HG02623 (cell line): ENCODE measurements around the gene LRRN3.
A peak's percentile ranks its signal among the peaks of the same experiment; 100 is the strongest.

Experiments used
- ATAC-seq: cut with Tn5 transposase; IDR thresholded peaks from one replicate; pipeline ENCODE4 v1.9.1; 2021; ENCODE audit warnings: moderate library complexity; ENCODE audit not compliant: unreplicated experiment

LRRN3 gene

DNA sequence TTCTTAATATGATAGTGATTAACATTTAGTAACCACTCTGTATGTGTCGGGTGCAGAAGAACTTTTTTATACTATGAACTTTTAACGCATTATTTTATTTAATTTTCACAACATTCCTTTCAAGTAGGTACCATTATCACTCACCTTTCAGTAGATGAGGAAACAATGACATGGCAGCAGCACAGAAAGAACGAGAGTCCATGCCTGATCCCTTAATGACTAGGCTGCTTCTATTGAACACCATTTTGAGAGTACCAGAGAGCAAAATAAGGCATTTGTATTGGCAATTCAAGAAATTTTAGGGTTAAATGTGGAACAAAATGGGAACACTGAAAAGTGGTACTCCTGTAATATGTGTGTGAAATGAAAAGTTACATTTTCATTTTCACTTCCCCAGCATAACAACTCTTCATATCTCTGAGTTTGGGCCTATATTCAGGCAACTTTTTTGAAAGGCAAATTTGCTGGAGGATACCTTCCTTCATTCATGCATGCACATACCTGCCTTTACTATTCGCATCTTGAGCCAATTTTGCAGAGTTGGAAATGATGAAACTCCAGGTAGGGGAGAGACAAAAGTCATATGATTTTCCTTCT lies 12.8 kb downstream of the LRRN3 start:
- peak; percentile 78 for ATAC-seq

DNA sequence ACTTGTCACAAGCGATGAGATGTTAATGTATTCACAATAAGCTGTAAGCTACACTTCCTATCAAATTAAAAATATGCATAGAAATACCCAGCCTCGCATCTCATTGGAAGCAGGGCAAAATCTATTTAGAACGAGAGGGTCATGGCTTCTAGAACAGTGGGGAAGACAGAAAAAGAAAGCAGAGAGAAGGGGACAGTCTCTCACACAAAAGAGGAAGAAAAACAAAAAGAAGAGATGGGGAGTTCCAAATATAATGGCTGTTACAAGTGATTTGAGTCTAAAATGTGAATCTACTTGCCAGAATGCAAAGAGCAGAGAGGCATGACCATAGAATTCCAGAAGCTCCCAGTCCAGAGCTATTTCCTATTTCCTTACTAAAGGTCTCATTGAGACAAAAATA lies 13.8 kb downstream of the LRRN3 start:
- ATAC-seq: peak; percentile 50

DNA sequence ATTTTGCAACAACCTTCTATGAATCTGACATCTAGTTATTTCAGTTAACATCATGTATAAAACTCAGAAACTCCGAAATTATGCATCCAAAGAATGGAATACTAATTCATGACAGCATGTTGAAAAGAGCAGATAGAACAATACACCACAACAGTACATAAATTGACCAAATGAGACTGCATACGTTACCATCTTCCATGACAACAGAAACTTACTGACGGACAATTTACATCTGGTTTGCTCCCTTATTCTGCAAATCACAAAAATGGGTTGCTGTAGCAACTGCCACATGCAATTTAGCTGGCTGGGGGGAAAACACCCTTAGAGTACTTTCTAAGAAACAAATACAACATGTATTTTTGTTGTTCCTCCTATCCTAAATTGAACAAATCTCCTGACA lies 14.3 kb downstream of the LRRN3 start:
- no peak for ATAC-seq

DNA sequence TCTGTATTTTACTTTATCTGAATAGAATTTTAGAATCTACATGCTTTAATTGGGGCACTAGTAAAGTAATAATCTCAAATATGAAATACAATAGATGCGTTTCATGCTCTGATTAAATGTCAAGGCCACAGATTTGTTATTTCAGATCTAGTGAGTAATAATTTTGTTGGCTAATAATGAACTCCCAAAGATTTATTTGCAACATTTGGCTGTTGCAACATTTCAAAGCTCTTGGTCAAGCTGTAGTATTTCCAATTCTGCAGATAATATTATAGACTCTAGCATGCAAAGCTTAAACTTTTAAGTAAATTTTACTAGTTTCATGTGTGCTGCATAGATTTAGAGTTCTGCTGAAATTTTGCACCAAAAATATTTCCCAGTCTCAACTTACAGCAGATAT lies 16.7 kb downstream of the LRRN3 start:
- ATAC-seq: no peak

DNA sequence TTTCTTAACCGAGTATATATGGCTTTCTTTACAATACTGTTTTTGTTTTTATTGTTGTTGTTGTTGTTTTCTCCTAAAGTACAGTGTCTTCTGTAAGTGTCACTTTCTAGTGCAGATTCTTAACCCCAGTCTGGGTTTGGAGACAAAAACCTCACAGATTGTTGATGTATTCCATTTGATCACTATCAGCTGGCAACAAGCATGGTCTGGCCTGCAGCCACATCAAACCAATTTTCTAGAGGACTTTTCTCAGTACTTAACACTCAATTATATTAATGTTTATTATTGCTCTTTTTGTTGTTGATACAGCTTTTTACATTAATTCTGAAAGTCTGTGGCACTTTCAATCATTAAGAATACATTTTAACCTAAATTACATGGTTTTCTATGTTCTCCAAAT lies 17.1 kb downstream of the LRRN3 start:
- no peak for ATAC-seq

DNA sequence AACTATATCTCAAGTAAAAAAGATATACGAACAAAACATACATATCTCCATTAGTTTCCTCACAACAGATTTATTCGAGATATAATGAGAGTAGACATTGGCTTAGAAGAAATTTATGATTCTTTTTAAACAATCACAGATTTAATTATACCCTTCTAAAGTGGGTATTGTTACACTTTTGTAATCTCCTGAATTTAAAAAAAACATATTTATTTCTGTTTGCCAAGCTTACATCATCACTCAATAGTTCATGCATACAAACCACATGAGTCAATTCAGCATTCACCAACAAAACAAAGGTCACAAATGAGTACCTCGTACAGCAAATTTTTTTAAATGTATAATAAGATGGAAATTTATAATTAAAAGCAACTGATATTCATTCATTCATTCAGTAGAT lies 17.6 kb downstream of the LRRN3 start:
- no peak for ATAC-seq

DNA sequence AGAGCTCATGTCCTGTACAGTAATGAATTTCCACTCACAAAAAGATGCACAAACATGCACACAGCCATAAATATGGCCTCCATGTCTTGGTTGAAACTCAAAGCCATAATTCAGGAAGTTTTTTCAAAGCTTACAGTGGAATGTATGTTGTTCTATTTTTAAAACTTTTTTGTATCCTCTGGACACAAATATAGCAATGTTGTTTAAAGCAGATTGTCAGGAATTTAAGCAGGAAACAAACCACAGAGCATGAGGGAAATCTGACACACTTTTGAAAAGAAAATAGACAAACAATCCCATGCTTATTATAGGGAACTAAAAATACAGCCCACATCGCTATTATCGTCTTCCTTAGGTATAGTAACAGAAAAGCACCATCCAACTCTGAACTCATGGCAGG lies 21.5 kb downstream of the LRRN3 start:
- ATAC-seq: no peak

DNA sequence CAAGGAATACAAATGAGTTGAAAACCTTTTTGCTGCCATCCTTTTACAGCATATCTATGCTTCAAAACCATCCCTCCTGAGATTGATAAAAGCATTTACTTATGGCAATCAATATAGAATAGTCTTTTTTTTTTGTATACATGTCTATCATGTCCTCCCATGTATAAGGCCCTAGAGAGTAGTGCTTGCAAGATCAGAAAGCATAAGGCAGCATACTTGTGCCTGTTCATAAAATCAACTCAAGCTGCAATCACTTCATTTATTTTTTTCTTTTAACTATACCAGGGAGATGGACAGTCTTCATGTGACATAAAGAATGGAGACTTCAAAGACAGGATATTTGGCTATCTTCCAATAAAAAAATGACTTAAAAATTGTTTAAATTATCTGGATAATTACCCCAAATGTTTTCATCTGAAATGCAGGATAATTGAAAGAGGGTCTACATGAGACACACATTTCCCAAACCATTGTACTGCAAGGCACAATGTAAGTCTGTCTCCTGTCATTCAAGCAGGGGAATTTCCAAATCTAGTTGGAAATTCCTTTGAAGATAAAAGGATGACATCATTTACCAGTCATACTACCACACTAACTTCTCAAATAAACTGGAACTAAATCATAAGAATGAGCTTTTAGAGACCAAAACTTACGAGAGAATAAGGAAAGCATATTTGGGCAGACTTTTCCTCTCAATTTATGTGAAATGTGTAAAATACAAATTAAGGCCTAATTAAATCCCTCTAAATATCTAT lies 22.5 kb downstream of the LRRN3 start:
- ATAC-seq: peak; percentile 70

DNA sequence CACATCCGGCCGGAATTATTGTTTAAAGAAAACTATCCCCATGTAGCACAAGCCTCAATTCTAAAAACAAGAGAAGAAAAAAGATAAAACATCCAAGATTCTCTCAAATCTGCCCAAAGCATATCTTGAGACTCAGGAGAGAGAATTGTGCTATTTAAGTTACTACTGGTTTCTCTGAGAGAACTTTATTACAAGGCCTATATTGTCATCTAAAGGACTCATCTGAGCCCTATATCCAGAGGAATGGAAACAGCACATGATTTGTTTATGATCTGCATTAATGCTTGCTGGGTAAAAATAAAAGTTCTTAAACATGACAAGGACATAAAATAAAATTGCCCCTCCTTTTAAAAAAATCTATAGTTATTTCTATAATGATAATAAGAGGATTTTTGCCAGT lies 25.0 kb downstream of the LRRN3 start:
- ATAC-seq: no peak

DNA sequence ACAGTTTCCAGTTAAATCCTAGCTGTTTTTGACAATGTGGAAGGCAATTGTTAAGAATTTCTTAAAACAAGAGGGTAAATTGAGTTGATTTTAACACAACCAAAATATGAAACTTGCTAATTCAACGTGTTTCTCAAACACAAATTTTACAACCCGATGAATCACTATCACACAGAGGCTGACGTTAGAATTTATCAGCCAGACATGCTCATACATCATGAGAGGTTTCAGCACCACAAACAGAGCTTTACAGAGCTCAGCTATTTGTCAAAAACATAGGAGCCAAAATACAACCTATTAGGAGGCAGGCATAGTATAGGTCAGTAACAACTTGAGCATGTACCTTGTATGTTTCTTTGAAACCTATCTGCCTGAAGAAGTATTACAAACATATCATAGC lies 36.1 kb downstream of the LRRN3 start:
- ATAC-seq: no peak

DNA sequence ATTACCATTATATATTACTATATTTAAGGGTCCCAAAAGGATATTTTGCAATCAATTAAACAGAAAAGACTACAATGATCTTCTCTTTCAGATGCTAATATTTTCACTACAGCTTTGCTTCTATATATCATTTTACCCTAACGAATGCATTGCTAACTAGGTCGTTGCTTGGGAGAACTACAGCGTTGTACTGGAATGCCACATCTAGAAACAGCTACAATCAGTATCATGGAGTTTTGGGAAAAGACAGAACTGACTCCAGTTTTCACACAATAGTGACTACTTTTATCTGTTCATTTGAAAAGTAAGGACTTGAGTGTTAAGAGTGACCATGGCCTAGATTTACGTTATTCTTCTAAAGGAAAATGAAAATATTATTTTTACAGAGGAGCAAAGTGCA lies 38.5 kb downstream of the LRRN3 start:
- no peak for ATAC-seq

DNA sequence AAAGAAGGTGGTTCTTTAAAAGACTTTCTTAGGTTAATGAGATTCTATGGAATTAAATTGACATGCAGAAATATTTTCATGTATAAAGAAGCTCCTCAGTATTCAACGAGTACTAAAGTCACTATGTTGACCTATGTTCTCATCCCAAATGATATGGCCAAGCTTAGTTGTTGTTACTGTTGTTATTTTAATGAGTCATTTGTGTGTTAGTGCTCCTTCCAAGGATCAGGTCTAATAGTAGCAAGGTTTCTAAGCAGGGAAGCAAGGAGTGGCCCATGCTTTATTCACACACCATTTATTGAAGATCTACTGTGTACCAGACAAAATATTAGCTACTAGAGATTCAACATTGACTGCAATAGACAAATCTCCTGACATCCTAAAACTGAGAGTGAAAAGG lies 41.9 kb downstream of the LRRN3 start:
- ATAC-seq: no peak

DNA sequence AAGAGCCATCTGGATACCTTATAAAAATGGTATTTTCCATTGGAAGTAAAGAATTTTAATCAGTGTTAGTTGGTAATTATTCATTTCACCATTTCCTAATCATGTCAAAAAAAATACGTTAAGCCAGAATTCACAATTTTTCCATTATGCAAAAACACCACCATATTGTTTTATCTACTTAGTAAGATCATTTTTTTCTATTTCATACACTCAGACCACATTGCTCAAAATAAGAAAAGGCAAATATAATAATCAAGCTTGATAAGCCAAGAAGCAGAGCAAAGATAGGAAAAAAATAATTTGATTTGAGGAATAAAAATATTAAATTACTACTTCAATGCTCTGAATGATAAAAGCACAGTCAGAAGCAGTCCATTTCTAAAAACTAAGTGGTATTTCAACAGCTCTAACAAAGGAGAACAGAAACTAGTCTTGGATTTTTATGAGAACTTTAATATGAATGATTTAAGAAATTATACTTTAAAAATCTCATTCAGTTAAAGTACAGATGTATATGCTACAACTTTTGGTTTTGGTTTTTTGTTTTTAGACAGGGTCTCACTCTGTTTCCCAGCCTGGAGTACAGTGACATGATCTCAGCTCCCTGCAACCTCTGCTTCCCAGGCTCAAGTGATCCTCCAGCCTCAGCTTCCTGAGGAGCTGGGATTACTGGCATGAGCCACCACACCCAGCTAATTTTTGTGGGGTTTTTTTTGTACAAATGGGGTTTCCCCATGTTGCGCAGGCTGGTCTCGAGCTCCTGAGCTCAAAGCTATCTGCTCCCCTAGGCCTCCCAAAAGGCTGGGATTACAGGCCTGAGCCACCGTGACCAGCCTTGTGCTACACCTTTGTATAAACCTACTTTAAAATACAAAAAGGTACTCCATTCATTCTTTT lies 46.6 kb downstream of the LRRN3 start:
- peak; percentile 80 for ATAC-seq

DNA sequence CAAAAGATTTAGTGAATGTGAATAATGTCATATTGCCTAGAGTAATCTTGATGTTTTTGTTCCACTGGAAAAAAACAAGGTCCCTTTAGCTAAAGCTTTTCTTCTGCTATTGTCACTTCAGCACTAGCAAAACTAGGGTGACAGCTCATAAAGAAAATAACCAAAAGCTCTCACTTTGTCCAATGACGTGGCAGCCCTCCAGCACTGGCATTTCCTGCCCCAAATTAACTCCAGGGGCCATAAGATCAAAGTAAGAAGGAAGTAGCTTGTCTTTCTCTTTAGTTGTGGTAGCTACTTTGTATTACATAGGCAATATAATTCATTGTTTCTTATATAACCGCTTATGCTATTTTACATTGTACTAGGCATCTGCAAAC lies 47.3 kb downstream of the LRRN3 start:
- peak; percentile 97 for ATAC-seq

DNA sequence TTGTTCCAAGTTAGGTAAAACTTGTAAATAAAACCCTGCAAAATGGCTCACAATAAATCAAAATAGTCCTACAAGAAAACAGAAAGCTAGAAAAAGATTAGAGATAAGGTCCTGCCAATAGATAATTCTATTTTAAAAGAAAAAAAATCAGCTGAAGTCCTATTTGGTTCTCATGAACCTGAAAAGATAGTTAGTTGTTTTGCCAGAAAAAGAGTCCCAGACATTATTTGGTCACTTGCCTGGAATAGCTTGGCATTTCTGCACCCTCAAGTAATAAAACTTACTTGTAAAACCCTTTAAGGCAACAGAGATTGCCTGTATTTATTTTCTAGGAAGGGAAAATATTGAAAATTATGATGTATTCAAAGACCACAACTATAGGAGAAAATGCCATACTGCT lies 47.7 kb downstream of the LRRN3 start:
- no peak for ATAC-seq

DNA sequence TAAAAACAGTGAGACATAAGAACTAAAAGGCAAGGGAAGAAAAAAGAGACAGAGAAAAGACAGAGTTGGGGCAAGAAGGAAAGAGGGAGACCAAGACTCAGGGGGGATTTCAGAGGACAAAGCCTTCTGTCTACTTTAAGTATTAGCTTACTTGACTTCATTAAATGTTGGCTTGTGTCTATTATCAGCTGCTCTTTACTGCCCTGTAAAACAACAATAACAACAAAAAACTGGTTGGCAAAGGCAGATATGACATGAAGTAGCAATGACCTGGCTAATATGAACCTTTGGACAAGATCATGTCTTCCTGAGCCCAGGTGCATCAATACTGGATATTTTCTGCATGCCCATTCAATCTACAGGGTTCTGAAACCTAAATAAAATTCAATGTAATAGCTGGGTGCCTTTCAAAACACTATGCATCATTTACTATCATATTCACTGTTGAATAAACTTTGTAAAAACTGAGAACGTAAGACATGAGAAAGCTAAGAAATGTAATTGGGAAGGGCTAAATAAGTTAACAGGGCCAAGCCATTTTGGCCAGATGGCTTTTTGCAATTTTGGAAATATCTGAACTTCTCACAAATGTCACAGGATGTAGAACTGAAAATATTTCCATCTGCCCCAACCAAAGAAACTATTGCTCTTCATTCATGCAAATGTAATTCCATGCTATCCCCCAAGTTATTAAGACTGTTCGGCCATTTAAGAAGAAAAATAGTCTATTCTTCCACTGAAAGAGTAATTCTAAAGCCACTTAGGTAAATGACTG lies 49.4 kb downstream of the LRRN3 start:
- ATAC-seq: no peak

DNA sequence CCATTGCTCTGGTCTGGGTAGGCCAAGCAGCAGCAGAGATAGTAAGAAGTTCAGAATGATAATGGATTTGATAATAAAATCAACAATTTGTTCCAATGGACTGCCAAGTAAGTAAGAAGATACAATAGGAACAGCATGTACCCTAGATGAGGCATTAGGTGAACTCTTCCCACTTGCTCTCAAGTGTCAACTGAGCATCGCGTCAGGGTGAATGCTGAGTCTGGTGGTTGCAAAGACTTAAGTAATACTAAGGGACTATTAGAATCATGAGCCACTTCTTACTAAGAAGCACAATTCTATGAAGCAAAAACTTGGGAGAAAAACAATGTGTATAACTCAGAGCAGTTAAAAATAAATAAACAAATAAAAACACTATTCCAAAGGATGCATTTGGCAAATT lies 54.5 kb downstream of the LRRN3 start:
- ATAC-seq: no peak

DNA sequence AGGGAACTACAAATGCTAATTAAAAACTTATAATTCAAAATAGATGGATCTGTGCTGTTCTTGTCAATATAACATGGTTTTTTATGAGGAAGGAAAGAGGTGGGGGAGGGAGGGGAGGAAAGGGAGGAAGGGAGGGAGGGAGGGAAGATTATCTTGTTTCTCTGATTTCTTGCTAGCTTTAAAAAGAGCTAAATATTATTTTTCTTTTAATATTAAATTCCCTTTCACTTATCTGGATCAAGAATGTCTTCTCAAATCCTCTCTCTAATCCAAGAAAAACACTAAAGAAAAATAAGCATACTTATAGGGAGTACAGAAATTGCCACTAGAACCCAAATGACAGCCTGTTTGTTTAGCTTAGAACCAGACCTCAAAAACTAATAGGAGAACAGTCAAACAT lies 55.2 kb downstream of the LRRN3 start:
- no peak for ATAC-seq

DNA sequence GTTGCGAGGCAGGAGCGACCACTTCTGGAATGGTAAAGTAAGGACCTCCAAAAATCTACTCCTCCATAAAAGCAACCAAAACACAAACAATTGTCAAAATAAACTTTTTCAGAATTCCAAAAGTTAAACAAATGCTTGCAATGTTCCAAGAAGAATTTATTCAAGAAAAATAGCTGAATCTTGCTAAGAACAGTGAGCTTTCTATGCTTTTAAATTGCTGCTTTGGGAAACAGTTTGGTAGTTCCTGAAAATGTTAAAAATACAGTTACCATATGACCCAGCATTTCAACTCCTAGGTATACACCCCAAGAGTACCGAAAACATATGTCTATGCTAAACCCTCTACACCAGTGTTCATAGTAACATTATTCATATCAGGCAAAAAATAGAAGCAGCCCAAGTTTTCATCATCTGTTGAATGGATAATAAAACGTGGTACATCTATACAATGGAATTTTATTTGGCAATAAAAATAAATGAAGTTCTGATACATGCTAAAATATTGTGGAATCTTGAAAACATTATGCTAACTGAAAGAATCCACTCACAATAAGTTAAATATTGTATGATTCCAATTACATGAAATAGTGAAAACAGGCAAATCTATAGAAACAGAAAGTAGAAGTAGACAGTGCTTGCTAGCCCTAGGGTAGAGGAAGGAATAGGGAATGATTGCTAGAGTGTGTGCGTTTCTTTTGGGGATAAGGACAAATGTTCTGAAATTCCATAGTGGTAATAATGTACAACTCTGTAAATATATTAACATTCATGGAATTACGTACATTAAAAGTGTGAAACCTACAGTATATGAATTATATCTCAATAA lies 57.0 kb downstream of the LRRN3 start:
- no peak for ATAC-seq

DNA sequence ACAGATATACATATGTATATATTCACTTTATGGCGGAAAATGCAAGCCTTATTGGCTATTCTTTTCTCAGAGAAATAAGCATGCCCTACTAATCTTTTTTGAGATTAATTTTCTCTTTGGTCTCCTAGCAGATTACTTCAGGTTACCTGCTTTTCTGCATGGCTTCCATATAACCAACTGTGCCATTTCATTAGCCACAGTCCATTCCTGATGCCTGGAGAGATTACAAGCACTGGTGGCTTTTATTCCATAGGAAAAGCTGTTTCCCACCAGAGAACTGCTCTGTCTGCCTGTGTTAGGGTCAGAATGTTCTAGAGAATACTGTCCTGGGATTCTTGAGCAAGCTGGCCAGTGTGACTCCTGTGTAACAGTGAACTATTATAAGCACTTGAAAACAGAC lies 59.8 kb downstream of the LRRN3 start:
- no peak for ATAC-seq
